Fibroblast of lung (primary cell): Measurements from ENCODE around the gene HOXB1.

Experiments
- EZH2 ChIP-seq: IDR thresholded peaks from 2 replicates; pipeline ENCODE4 v1.5.1; 2012; ENCODE audit warnings: low read length, control low read depth, mild to moderate bottlenecking; ENCODE audit errors: missing control alignments
- TF ChIP-seq, protein P1 (sequence below), 2 donors: IDR thresholded peaks in 1 of 2; conservative IDR thresholded peaks in 1 of 2; 1 replicate in 1 of 2; 2 replicates in 1 of 2; pipeline ENCODE4 v1.5.1; 2011 to 2012; ENCODE audit warnings: low read length in 2 of 2, control low read depth in 1 of 2, inconsistent platforms in 1 of 2, low read depth in 1 of 2, mild to moderate bottlenecking in 1 of 2

DNA sequence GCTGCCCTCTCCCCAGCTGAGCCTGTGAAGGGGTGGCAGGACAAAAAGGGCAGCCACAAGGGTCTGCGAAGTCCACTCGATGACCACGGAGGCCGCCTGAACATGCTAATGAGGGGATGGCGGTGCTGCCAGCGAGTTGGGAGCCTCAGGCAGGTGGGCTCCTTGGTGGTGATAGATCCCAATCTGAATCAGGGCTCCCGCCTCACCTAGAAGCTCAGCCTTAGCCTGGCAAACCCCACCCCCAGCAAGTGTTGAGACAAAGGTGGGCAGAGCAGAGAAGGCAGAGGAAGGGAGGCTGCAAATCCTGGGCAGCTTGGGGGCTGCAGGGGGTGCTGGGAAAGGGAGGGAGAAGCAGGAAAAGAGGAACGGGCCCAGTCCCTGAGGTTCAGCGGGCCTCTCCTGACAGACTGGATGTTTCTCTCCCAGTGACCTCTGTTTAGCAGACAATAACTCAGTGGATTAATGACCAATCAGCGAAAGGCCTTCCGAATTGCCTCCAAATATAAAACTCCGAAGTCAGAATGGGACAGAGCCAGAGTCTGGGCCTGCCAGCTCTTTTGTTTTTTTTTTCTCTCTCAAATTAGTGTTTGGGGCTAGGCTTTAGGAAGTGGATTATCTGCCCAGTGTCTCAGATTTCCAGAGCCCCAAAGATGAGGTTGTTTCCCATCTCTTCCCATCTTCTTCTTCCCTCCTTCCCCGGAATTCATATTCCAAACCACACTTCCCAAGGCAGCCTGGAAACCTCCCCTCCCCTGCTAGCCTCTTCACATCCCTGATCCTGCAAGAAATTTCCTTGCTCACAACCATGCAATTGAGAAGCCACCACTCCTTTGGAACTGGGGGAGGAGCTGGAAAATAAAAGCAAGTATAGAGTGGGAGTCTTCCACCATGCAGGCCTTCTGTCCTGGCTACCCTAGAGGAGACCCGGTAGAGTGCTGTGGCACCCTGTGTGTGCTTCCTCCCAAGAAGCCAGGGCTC, 29.3 kb upstream of the HOXB1 start:
- TF ChIP-seq, protein P1, sequence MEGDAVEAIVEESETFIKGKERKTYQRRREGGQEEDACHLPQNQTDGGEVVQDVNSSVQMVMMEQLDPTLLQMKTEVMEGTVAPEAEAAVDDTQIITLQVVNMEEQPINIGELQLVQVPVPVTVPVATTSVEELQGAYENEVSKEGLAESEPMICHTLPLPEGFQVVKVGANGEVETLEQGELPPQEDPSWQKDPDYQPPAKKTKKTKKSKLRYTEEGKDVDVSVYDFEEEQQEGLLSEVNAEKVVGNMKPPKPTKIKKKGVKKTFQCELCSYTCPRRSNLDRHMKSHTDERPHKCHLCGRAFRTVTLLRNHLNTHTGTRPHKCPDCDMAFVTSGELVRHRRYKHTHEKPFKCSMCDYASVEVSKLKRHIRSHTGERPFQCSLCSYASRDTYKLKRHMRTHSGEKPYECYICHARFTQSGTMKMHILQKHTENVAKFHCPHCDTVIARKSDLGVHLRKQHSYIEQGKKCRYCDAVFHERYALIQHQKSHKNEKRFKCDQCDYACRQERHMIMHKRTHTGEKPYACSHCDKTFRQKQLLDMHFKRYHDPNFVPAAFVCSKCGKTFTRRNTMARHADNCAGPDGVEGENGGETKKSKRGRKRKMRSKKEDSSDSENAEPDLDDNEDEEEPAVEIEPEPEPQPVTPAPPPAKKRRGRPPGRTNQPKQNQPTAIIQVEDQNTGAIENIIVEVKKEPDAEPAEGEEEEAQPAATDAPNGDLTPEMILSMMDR (conservative IDR thresholded peaks at IDR 0.05 in 1 of 2, IDR thresholded peaks at IDR 0.05 in 1 of 2; ENCODE audit: low read depth in 1 of 2, low read length in 2 of 2) = peak in 1 of 2 donors; percentile 18
- no peak for TF ChIP-seq EZH2
